ENCODE measurements around the gene S100A9. TPM values are rescaled to one million over a fixed set of nuclear protein-coding genes. Genes with fewer than 3 reads are reported as not detected.
"Not testable (repeated sequence)": the region's sequence is repeated elsewhere in the genome, so short reads cannot be mapped to it uniquely, and the experiment has no call there.

S100A9 gene
- total RNA-seq, 1 donor from 2014 or later: not detected

DNA sequence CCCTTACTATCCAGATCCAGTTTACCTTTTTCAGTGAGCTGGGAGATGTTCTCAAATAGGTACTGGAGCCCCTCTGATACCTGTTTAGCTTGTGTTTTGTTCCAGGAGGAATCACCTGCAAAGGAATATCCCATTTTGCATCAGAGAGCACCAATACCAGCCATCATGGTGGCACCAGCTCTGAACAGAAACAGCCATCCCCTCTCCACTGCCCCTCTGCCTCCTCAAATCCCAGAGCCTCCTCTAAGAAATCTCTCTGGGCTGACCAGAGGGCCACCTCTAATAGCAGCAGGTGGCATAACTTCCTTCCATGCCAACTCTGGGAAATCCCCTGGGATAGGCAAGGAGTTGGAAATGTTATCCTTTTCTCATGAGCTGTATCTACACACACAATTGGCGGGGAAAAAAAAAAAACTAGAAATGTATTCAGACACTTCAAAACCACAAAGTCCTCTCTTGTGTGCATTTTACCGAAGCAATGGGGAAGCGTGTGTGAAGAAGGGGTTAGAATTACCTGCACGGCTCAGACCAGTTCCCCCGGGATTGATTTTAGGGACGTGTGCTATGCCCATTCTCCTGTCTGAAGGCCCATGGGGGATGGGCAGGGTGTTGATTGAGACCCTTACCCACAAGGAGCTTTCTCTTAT, 11.5 kb upstream of the S100A9 start:
- TF ChIP-seq, protein P1, sequence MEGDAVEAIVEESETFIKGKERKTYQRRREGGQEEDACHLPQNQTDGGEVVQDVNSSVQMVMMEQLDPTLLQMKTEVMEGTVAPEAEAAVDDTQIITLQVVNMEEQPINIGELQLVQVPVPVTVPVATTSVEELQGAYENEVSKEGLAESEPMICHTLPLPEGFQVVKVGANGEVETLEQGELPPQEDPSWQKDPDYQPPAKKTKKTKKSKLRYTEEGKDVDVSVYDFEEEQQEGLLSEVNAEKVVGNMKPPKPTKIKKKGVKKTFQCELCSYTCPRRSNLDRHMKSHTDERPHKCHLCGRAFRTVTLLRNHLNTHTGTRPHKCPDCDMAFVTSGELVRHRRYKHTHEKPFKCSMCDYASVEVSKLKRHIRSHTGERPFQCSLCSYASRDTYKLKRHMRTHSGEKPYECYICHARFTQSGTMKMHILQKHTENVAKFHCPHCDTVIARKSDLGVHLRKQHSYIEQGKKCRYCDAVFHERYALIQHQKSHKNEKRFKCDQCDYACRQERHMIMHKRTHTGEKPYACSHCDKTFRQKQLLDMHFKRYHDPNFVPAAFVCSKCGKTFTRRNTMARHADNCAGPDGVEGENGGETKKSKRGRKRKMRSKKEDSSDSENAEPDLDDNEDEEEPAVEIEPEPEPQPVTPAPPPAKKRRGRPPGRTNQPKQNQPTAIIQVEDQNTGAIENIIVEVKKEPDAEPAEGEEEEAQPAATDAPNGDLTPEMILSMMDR (conservative IDR thresholded peaks at IDR 0.05): no peak
- no peak overlapping the region for H3K27ac Mint-ChIP-seq (ENCODE audit: unreplicated experiment)
- no peaks in the 10 kb centered on the region for H3K4me1 Mint-ChIP-seq
- H3K4me3 Mint-ChIP-seq: no peak overlapping the region
- H3K36me3 Mint-ChIP-seq (ENCODE audit: low read depth): no peaks in the 10 kb centered on the region
- DNase-seq (ENCODE audit: low read depth, low spot score): no peak
- H3K27me3 Mint-ChIP-seq (ENCODE audit: low read depth): peaks cover 85% of the 10 kb centered on the region
- H3K9me3 Mint-ChIP-seq: no peaks in the 10 kb centered on the region

DNA sequence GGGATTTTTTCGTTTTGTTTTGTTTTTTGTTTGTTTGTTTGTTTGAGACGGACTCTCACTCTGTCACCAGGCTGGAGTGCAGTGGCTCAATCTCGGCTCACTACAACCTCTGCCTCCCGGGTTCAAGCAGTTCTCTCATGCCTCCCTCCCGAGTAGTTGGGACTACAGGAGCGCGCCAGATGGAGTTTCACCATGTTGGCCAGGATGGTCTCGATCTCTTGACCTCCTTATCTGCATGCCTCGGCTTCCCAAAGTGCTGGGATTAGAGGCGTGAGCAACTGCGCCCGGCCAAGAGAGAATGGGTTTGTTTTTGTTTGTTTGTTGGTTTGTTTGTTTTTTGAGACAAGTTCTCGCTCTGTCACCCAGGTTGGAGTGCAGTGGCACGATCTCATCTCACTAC, 10.6 kb upstream of the S100A9 start:
- H3K4me1 Mint-ChIP-seq; H3K9me3 Mint-ChIP-seq; DNase-seq (ENCODE audit: low read depth, low spot score); H3K4me3 Mint-ChIP-seq; H3K27ac Mint-ChIP-seq (ENCODE audit: unreplicated experiment); H3K36me3 Mint-ChIP-seq (ENCODE audit: low read depth): not testable (repeated sequence)
- H3K27me3 Mint-ChIP-seq (ENCODE audit: low read depth): peaks cover 90% of the 10 kb centered on the region

DNA sequence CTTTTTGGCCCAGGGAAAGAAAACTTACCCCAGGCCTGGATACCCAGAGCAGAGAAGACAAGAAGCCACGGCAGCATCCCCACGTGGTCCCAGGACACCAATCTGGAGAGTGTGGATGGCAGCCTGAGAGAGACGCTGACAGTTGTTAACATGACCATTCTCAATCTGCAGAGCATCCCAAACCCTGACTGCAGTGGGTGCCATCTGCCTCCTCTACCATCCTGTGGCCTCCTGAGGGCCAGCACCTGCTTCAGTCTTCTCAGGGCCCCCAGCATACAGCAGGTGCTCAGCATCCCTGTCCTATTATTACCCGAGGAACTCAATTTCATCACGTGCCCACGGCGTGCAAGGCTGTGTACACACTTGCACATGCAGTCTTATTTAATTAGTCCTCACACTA, 9.8 kb upstream of the S100A9 start:
- TF ChIP-seq, protein P1 (conservative IDR thresholded peaks at IDR 0.05): no peak
- Mint-ChIP-seq H3K9me3 (no peaks in the 10 kb centered on the region), H3K4me3 (no peak overlapping the region), H3K27me3 (ENCODE audit: low read depth) (peaks cover 82% of the 10 kb centered on the region), H3K27ac (ENCODE audit: unreplicated experiment) (no peak overlapping the region), H3K36me3 (ENCODE audit: low read depth) (no peaks in the 10 kb centered on the region), H3K4me1 (no peaks in the 10 kb centered on the region)
- no peak for DNase-seq (ENCODE audit: low read depth, low spot score)

DNA sequence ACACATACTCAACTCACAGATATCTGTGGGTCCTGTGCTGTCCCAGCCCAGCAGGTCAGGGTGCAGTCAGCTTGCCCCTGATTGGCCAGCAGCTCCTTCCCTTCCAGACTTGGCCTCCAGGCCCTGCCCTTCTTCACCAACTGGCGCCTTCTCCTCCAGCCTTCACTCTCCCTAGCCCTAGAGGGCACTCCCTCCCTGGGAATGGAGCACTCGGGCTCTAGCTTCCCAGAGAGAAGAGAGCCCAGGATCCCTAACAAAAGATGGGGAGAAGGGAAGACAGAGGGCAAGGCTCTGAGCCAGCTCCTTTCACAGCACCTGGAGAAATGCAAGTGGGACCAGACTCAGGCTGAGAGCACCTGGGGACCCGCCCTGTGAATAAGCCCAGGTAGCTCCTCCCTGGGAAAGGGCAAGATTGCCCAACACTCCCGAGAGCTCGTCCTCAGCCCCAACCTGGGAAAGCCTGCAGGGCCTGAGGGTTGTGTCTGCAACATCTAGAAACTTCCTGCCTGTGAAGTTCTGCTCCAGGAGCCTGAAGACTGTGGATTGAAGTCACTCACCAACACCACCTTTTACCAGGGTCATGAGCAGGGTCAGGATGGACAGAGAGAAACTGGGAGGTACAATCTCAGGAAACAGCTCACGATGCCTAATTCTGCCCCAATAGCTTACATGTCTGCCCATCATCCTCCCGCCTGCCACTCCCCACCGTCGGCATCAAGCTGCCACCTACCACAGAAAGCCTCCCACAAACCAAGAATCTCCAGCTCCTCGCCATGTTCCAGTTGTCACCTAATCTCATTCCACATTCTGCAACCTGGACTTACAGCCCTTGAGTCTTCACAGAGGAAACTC, 8.9 kb upstream of the S100A9 start, which contains the start of gene PGLYRP4:
TSS of gene PGLYRP4 (minus strand) at position 331 of the 852 bp plus-strand sequence. CDS start 909 bp downstream, outside the sequence.
- Mint-ChIP-seq H3K36me3 (ENCODE audit: low read depth) (no peaks in the 10 kb centered on the region), H3K9me3 (no peaks in the 10 kb centered on the region), H3K4me1 (no peaks in the 10 kb centered on the region), H3K4me3 (no peak within 1 kb of the TSS), H3K27ac (ENCODE audit: unreplicated experiment) (no peak within 1 kb of the TSS), H3K27me3 (ENCODE audit: low read depth) (peaks cover 76% of the 10 kb centered on the region)
- TF ChIP-seq, protein P1 (conservative IDR thresholded peaks at IDR 0.05): no peak
- DNase-seq (ENCODE audit: low read depth, low spot score): no peak

DNA sequence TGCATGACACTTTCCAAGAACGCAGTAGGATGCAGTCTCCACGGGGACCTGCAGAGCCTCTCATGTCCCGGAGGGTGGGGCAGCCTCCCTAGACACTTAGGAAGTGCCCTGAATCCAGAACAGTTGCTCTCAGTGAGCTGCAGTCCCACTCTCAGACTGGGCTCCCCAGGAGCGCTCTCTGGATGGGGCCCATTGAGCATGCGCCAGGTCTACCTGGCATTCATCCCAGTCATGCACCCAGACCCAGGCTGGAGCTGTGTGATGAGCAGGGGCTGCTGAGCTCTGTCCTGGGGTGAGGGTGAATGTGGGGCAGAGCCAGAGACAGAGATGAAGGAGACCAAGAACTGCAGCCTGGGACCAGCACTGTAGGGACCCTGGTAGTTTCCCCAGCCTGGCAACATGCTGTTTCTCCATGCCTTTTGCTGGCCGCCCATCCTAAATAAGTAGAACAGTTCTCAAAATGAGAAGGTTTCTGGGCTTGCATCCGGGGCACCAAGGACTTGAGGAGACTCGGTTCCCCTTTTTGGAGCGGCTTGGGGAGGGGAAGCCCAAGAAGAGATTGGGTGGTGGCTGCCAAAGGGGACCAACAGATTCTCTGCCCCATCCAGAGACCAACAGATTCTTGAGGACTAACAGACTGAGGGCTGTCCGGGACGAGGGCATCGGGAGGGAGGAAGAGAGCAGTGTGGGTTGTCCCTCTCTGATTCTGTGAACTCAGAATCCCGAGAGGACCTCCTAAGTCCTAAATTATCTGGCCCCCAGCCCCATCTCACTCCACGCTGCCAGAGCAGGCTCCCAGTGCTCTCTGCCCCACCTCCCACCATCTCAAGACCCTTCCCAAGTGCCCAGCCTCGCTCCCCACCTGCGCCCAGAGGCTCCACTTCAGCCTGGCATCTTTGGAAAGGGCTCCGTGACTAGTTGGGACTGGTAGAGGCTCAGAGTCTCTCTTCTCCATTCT, 8.0 kb upstream of the S100A9 start:
- Mint-ChIP-seq H3K36me3 (ENCODE audit: low read depth) (no peaks in the 10 kb centered on the region), H3K27ac (ENCODE audit: unreplicated experiment) (no peak overlapping the region), H3K4me3 (no peak overlapping the region), H3K27me3 (ENCODE audit: low read depth) (peaks cover 69% of the 10 kb centered on the region), H3K9me3 (no peaks in the 10 kb centered on the region), H3K4me1 (no peaks in the 10 kb centered on the region)
- TF ChIP-seq, protein P1 (conservative IDR thresholded peaks at IDR 0.05): no peak
- no peak for DNase-seq (ENCODE audit: low read depth, low spot score)
